Right lobe of liver (tissue), 6 donors: ENCODE results near the gene FMN2. TPM values are rescaled to one million over a fixed set of nuclear protein-coding genes. Genes with fewer than 3 reads are reported as not detected.

Experiments
- ATAC-seq, 4 donors: fragments of 200-7000 bp; cut with Tn5 transposase; one replicate each; pipeline ENCODE4 v1.9.1; 2020; ENCODE audit warnings: mild to moderate bottlenecking in 4 of 4, moderate library complexity in 4 of 4
- DNase-seq, 3 donors: peaks; one replicate each; pipeline ENCODE4 v3.0.0-alpha.2; 2020
- H3K27ac ChIP-seq, 3 donors: fragments of 200-600 bp; one replicate each; pipeline ENCODE4 v1.8.0; 2022
- H3K27me3 ChIP-seq, 2 donors: fragments of 200-600 bp; one replicate each; pipeline ENCODE4 v1.8.0; 2022
- H3K36me3 ChIP-seq, 4 donors: fragments of 200-600 bp; sonication (generic) in 1 of 4; one replicate each; pipeline versions ENCODE4 v1.5.1 to v1.8.0; 2017 to 2022; ENCODE audit warnings: control low read depth in 1 of 4
- H3K4me1 ChIP-seq, 4 donors: fragments of 200-600 bp; sonication (generic) in 1 of 4; one replicate each; pipeline versions ENCODE4 v1.5.1 to v1.8.0; 2017 to 2022; ENCODE audit warnings: control low read depth in 1 of 4
- H3K4me3 ChIP-seq, 3 donors: fragments of 200-600 bp; one replicate each; pipeline ENCODE4 v1.8.0; 2022
- H3K9me3 ChIP-seq, 4 donors: fragments of 200-600 bp; sonication (generic) in 1 of 4; one replicate each; pipeline versions ENCODE4 v1.5.1 to v1.8.0; 2017 to 2022; ENCODE audit warnings: control low read depth in 1 of 4
- CTCF ChIP-seq, 4 donors: fragments of 200-600 bp in 3 of 4; fragments of 450-650 bp in 1 of 4; IDR thresholded peaks; one replicate each; pipeline versions ENCODE4 v1.5.1 to v1.8.0; 2016 to 2022; ENCODE audit warnings: antibody characterized with exemption in 4 of 4, mild to moderate bottlenecking in 2 of 4
- POLR2A ChIP-seq: fragments of 450-650 bp; IDR thresholded peaks from one replicate; pipeline ENCODE4 v1.6.1; 2017; ENCODE audit warnings: antibody characterized with exemption, mild to moderate bottlenecking
- WGBS: methylation state at CpG from one replicate; pipeline ENCODE4 v1.1.6; 2018; ENCODE audit warnings: low coverage, low lambda C conversion rate; ENCODE audit not compliant: insufficient coverage; ENCODE audit errors: missing lambda C conversion rate; 5-methylcytosine and 5-hydroxymethylcytosine counted together
- intact Hi-C, 2 donors: fragments of 100-400 bp; cut with DNase I; formaldehyde crosslinking; loops; one replicate each; pipeline versions ENCODE4 v1.11.2 to v1.14.1; 2022
- total RNA-seq, 6 experiments: library from RNA; depleted of rRNA in 2 of 6; stranded (reverse); fragments of >200 nt in 2 of 6; fragmentation: NEBNext Ultra II Directional in 3 of 6; extraction: Animal tissue kit (Norgen Biotek cat#: 25700) in 3 of 6; gene quantifications; one replicate each; pipeline versions ENCODE4 v1.1.0 to v1.2.4, GENCODE V29; 2016 to 2023
- donor health status: DM: no; HTN: yes; CAD: no.
- donor health status: DM: no; HTN: no; CAD: no.
- donor health status: DM: no; HTN: no; CAD: no.
- donor health status: DM: no; HTN: yes; CAD: no.
- donor health status: DM: no; HTN: yes; CAD: no.

FMN2 gene
- total RNA-seq, 6 experiments from 2014 or later: 0.12 TPM; not detected in 5

- Histone ChIP-seq H3K4me1 (no peaks in the 10 kb centered on the region), H3K27ac (no peak overlapping the region), H3K4me3 (no peak overlapping the region), H3K9me3 (no peaks in the 10 kb centered on the region), H3K36me3 (no peaks in the 10 kb centered on the region), H3K27me3 (no peaks in the 10 kb centered on the region)
- intact Hi-C loops: no loop called here
- no peak for ATAC-seq
- 43% methylated on average over 6 of the region's 6 CpGs for WGBS
- DNase-seq: no peak
- TF ChIP-seq CTCF (IDR thresholded peaks at IDR 0.05) (no peak), POLR2A (no peak)
Observed at GRCh38 chr1:240278082-240278481, 186.4 kb downstream of the FMN2 start.

DNA sequence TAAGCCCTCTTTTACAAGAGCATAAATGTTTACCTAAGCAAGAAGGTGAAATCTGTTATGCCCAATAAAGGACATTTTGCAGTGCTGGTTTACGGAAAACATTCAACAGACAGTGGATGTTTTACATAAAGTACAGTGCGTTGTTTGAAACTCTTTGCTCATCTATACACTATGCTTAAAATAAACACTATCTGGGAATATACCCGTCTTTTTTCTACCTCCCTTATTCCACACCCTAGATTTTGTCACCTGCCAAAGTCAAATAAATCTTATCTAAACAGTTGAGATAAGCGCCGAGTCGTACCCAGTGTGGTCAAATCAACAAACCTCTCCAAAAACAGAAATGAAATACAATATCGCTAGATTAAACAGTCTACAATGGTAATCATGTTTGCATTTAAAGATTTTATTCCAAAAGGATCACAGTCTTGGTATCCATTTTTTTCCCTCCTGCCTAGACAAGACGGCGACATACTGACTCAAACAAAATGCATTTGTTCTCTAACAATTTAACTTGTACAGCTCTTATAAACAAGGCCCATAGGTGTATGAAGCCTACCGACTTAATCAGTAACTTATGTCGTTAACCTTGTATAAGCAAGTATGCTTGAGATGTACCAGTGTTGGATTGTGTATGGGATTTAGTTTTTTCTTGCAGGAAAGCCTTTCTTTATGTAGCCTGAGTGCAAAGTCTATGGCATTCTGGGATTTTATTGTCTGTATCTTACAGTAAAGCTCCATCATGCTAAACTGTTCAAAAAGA is 189.1 kb downstream of the FMN2 start:
- WGBS: 26% methylated on average over 11 of the region's 11 CpGs
- ATAC-seq: no peak

GRCh38 chr1:240282061-240282830 is 190.6 kb downstream of the FMN2 start:
- intact Hi-C loops: no loop called here

More for the DNA sequence above, 189.1 kb downstream of the FMN2 start:
- Histone ChIP-seq H3K9me3 (no peaks in the 10 kb centered on the region), H3K4me1 (no peaks in the 10 kb centered on the region), H3K27ac (no peak overlapping the region), H3K36me3 (no peaks in the 10 kb centered on the region), H3K4me3 (no peak overlapping the region), H3K27me3 (no peaks in the 10 kb centered on the region)
- no peak for DNase-seq
- TF ChIP-seq CTCF (IDR thresholded peaks at IDR 0.05) (no peak), POLR2A (no peak)
- intact Hi-C loops: no loop called here

More at GRCh38 chr1:240282061-240282830, 190.6 kb downstream of the FMN2 start:
- H3K9me3 ChIP-seq: no peaks in the 10 kb centered on the region
- DNase-seq: no peak
- H3K27me3 ChIP-seq: no peaks in the 10 kb centered on the region
- no peak overlapping the region for H3K27ac ChIP-seq
- TF ChIP-seq CTCF (IDR thresholded peaks at IDR 0.05) (no peak), POLR2A (no peak)
- no peaks in the 10 kb centered on the region for H3K36me3 ChIP-seq
- ATAC-seq: no peak
- WGBS: 55% methylated on average over 7 of the region's 7 CpGs
- H3K4me3 ChIP-seq: no peak overlapping the region
- no peaks in the 10 kb centered on the region for H3K4me1 ChIP-seq
